ENCODE data around the gene MTSS2.

MTSS2 gene

DNA sequence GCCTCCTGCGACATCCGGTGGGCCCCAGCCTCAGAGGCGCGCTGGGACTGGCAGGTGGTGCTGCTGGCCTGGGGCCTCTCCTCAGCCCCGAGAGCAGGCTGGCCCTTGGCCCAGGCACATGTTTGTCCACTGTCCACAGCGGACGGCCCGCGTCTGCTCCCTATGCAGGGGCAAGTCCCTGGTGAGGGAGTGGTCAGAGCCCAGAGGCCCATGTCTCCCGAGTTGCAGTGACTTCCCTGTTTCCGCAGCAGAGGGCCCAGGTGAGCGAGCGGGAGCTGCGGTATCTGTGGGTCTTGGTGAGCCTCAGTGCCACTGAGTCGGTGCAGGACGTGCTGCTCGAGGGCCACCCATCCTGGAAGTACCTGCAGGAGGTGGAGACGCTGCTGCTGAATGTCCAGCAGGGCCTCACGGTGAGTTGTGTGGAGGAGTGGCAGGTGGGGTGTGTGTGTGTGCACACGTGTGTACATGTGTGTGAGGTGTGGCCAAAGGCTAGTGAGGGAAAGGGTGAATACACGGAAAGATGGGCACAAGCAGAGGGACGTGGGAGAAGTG is 29.1 kb downstream of the MTSS2 start:
- Histone ChIP-seq H3K27ac (ENCODE audit: low read length) (no peak overlapping the region), H2AFZ (ENCODE audit: low read depth, low read length) (no peak overlapping the region), H3K4me2 (ENCODE audit: low read length) (no peak overlapping the region), H3K9ac (ENCODE audit: low read length) (no peak overlapping the region), H3K79me2 (ENCODE audit: low read length) (no peaks in the 10 kb centered on the region), H3K9me3 (ENCODE audit: insufficient read depth, low read length) (no peaks in the 10 kb centered on the region), H3K36me3 (replicated peaks; ENCODE audit: low read depth, low read length) (no peaks in the 10 kb centered on the region), H3K4me3 (ENCODE audit: low read length) (no peak overlapping the region), H3K27me3 (ENCODE audit: low read depth, low read length) (no peaks in the 10 kb centered on the region), H4K20me1 (ENCODE audit: insufficient read depth, low read length) (no peaks in the 10 kb centered on the region), H3K4me1 (ENCODE audit: low read length) (peaks cover 5% of the 10 kb centered on the region; the same call in 1 of the 2 replicates)
- TF ChIP-seq EZH2phosphoT487 (IDR thresholded peaks at IDR 0.05; ENCODE audit: low read depth), result no peak
- TF ChIP-seq, protein P1, sequence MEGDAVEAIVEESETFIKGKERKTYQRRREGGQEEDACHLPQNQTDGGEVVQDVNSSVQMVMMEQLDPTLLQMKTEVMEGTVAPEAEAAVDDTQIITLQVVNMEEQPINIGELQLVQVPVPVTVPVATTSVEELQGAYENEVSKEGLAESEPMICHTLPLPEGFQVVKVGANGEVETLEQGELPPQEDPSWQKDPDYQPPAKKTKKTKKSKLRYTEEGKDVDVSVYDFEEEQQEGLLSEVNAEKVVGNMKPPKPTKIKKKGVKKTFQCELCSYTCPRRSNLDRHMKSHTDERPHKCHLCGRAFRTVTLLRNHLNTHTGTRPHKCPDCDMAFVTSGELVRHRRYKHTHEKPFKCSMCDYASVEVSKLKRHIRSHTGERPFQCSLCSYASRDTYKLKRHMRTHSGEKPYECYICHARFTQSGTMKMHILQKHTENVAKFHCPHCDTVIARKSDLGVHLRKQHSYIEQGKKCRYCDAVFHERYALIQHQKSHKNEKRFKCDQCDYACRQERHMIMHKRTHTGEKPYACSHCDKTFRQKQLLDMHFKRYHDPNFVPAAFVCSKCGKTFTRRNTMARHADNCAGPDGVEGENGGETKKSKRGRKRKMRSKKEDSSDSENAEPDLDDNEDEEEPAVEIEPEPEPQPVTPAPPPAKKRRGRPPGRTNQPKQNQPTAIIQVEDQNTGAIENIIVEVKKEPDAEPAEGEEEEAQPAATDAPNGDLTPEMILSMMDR (IDR thresholded peaks at IDR 0.05; ENCODE audit: low read depth, low read length), result no peak

DNA sequence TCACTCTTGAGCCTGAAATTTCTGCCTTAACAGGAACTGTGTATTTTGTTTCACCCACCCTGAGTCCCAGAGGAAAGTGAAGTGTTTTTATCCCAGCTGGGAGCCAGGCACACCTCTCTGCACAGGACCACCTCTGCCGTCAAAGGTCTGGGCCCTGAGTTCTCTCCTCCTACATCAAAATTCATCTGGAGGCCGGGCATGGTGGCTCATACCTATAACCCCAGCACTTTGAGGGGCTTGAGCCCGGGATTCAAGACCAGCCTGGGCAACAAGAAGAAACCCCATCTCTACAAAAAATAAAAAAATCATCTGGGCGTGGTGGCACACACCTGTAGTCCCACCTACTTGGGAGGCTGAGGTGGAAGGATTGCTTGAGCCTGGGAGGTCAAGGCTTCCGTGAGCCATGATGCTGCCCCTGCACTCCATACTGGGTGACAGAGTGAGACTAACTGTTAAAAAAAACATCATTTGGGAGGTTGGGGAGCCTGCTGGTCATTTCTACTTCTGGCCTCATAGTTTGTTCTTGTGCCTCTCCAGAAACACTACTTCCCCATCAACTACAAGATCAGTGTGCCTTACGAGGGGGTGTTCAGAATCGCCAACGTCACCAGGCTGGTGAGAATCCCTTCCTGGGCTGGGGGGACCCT is 29.7 kb downstream of the MTSS2 start:
- TF ChIP-seq, protein P1 (IDR thresholded peaks at IDR 0.05; ENCODE audit: low read depth, low read length), result no peak
- no peak for TF ChIP-seq EZH2phosphoT487 (IDR thresholded peaks at IDR 0.05; ENCODE audit: low read depth)
- H3K79me2 ChIP-seq (ENCODE audit: low read length), result no peaks in the 10 kb centered on the region
- H2AFZ ChIP-seq (ENCODE audit: low read depth, low read length), result no peak overlapping the region
- no peak overlapping the region for H3K4me3 ChIP-seq (ENCODE audit: low read length)
- no peak overlapping the region for H3K9ac ChIP-seq (ENCODE audit: low read length)
- H3K36me3 ChIP-seq (replicated peaks; ENCODE audit: low read depth, low read length), result no peaks in the 10 kb centered on the region
- peaks cover 5% of the 10 kb centered on the region; the same call in 1 of the 2 replicates for H3K4me1 ChIP-seq (ENCODE audit: low read length)
- H3K4me2 ChIP-seq (ENCODE audit: low read length), result no peak overlapping the region
- H4K20me1 ChIP-seq (ENCODE audit: insufficient read depth, low read length), result no peaks in the 10 kb centered on the region
- no peaks in the 10 kb centered on the region for H3K9me3 ChIP-seq (ENCODE audit: insufficient read depth, low read length)
- no peaks in the 10 kb centered on the region for H3K27me3 ChIP-seq (ENCODE audit: low read depth, low read length)
- H3K27ac ChIP-seq (ENCODE audit: low read length), result no peak overlapping the region

DNA sequence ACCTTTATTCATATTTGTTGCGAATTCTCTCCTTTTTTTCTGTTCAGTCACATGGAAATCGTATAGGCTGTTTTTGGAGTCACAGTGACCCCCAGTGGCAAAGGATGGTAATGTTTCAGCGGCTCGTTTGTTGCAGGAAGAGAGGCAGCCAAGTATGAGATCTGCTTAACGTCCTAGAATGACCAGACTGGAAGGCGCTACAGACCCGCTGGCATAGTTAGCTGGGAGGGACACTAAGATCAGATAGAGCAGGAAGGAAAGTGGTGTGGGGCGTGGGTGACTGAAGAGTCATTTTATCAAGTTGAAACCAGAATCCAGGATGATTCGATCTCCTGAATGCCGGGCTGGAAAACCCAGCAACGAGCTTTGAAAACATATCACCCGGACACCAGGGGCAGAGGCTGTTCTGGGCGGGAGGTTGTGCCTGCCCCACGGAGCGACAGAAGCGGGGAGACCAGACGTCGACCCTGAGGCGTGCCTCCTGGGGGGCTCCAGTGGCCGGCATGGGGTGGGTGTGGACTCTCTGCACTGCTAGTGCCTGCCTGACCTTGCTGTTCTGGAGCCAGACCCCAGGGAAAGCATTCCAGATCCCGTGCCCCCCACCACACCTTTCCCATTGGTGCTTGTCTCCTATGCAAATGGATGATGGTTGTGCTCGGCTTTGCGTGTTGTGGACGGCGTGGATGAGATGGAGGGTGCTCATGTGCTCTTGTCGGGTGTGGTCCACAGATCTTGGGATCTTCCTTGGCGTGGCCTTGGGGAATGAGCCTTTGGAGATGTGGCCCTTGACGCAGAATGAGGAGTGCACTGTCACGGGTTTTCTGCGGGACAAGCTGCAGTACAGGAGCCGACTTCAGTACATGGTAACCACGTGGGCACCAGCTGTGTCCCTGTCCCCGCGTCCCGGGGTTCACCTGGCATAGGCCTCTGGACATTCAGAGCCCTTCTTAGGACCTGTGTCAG is 31.8 kb downstream of the MTSS2 start:
- no peaks in the 10 kb centered on the region for H3K9me3 ChIP-seq (ENCODE audit: insufficient read depth, low read length)
- no peaks in the 10 kb centered on the region for H3K36me3 ChIP-seq (replicated peaks; ENCODE audit: low read depth, low read length)
- peak overlapping the region; percentile 72 for H3K4me3 ChIP-seq (ENCODE audit: low read length)
- H3K4me2 ChIP-seq (ENCODE audit: low read length), result peak overlapping the region; percentile 79
- H2AFZ ChIP-seq (ENCODE audit: low read depth, low read length), result peak overlapping the region; percentile 92
- no peak overlapping the region for H3K27ac ChIP-seq (ENCODE audit: low read length)
- H3K27me3 ChIP-seq (ENCODE audit: low read depth, low read length), result no peaks in the 10 kb centered on the region
- peak overlapping the region; percentile 42 for H3K9ac ChIP-seq (ENCODE audit: low read length)
- H3K79me2 ChIP-seq (ENCODE audit: low read length), result no peaks in the 10 kb centered on the region
- TF ChIP-seq, protein P1 (IDR thresholded peaks at IDR 0.05; ENCODE audit: low read depth, low read length), result peak; percentile 91
- no peak for TF ChIP-seq EZH2phosphoT487 (IDR thresholded peaks at IDR 0.05; ENCODE audit: low read depth)
- no peaks in the 10 kb centered on the region for H4K20me1 ChIP-seq (ENCODE audit: insufficient read depth, low read length)
- H3K4me1 ChIP-seq (ENCODE audit: low read length), result peaks cover 5% of the 10 kb centered on the region; the same call in 1 of the 2 replicates

- no peaks in the 10 kb centered on the region for H3K79me2 ChIP-seq (ENCODE audit: low read length)
- H4K20me1 ChIP-seq (ENCODE audit: insufficient read depth, low read length), result no peaks in the 10 kb centered on the region
- H3K27me3 ChIP-seq (ENCODE audit: low read depth, low read length), result no peaks in the 10 kb centered on the region
- H3K4me3 ChIP-seq (ENCODE audit: low read length), result 0 out of 2 replicates have a peak overlapping the region, but pooled peaks have one; percentile 72
- H2AFZ ChIP-seq (ENCODE audit: low read depth, low read length), result 0 out of 2 replicates have a peak overlapping the region, but pooled peaks have one; percentile 92
- no peaks in the 10 kb centered on the region for H3K36me3 ChIP-seq (replicated peaks; ENCODE audit: low read depth, low read length)
- no peak for TF ChIP-seq EZH2phosphoT487 (IDR thresholded peaks at IDR 0.05; ENCODE audit: low read depth)
- TF ChIP-seq, protein P1 (IDR thresholded peaks at IDR 0.05; ENCODE audit: low read depth, low read length), result no peak
- H3K27ac ChIP-seq (ENCODE audit: low read length), result no peak overlapping the region
- peaks cover 5% of the 10 kb centered on the region; the same call in 1 of the 2 replicates for H3K4me1 ChIP-seq (ENCODE audit: low read length)
- H3K9me3 ChIP-seq (ENCODE audit: insufficient read depth, low read length), result no peaks in the 10 kb centered on the region
- no peak overlapping the region; the same call in 1 of the 2 replicates for H3K9ac ChIP-seq (ENCODE audit: low read length)
- peak overlapping the region; percentile 79 for H3K4me2 ChIP-seq (ENCODE audit: low read length)
These were observed 32.4 kb downstream of the MTSS2 start for GRCh38 chr16:70653406-70653805.

Data from OCI-LY3 (cell line).